Activated naive CD4-positive, alpha-beta T cell treated with Interleukin-2 at 50 U/mL for 16 hours (primary cell): ENCODE results near the gene HSPBP1.

Source experiments
- DNase-seq: peaks from one replicate; pipeline ENCODE4 v3.0.0-alpha.2; 2020

The HSPBP1 gene

GRCh38 chr19:55304980-55305379, 25.1 kb upstream of the HSPBP1 start:
- no peak for DNase-seq

GRCh38 chr19:55304279-55304978, 24.5 kb upstream of the HSPBP1 start:
- DNase-seq, result no peak

GRCh38 chr19:55303477-55303876, 23.6 kb upstream of the HSPBP1 start:
- no peak for DNase-seq

- no peak for DNase-seq
Measured at GRCh38 chr19:55302318-55302703, 22.4 kb upstream of the HSPBP1 start.

GRCh38 chr19:55301459-55302317, 21.8 kb upstream of the HSPBP1 start:
- DNase-seq, result peak; percentile 95

- DNase-seq, result no peak
Measured at GRCh38 chr19:55300886-55301458, 21.1 kb upstream of the HSPBP1 start.

GRCh38 chr19:55299991-55300390, 20.1 kb upstream of the HSPBP1 start:
- DNase-seq, result no peak

- no peak for DNase-seq
Measured at GRCh38 chr19:55297267-55297666, 17.4 kb upstream of the HSPBP1 start.

- no peak for DNase-seq
Measured at GRCh38 chr19:55289117-55289796, 9.3 kb upstream of the HSPBP1 start.

- DNase-seq, result no peak
Measured at GRCh38 chr19:55287361-55288079, 7.6 kb upstream of the HSPBP1 start.

- no peak for DNase-seq
Measured at GRCh38 chr19:55285229-55285890, 5.5 kb upstream of the HSPBP1 start.

GRCh38 chr19:55284405-55285058, 4.6 kb upstream of the HSPBP1 start:
- DNase-seq, result no peak

- peak; percentile 50 for DNase-seq
Measured at GRCh38 chr19:55283548-55284377, 3.9 kb upstream of the HSPBP1 start, which contains the start of gene BRSK1. TSS of gene BRSK1 (plus strand) at chr19:55283997. CDS start at chr19:55284443, 446 bp downstream.

- no peak for DNase-seq
Measured at GRCh38 chr19:55279340-55279739, 570 bp downstream of the HSPBP1 start.

- no peak for DNase-seq
Measured at GRCh38 chr19:55278391-55279135, 1.3 kb downstream of the HSPBP1 start.

GRCh38 chr19:55277494-55277893, 2.4 kb downstream of the HSPBP1 start:
- no peak for DNase-seq

- DNase-seq, result no peak
Measured at GRCh38 chr19:55276720-55277430, 3.0 kb downstream of the HSPBP1 start.

GRCh38 chr19:55275851-55276719, 3.8 kb downstream of the HSPBP1 start:
- DNase-seq, result no peak
